ENCODE measurements around the gene CPXM2.

DNA sequence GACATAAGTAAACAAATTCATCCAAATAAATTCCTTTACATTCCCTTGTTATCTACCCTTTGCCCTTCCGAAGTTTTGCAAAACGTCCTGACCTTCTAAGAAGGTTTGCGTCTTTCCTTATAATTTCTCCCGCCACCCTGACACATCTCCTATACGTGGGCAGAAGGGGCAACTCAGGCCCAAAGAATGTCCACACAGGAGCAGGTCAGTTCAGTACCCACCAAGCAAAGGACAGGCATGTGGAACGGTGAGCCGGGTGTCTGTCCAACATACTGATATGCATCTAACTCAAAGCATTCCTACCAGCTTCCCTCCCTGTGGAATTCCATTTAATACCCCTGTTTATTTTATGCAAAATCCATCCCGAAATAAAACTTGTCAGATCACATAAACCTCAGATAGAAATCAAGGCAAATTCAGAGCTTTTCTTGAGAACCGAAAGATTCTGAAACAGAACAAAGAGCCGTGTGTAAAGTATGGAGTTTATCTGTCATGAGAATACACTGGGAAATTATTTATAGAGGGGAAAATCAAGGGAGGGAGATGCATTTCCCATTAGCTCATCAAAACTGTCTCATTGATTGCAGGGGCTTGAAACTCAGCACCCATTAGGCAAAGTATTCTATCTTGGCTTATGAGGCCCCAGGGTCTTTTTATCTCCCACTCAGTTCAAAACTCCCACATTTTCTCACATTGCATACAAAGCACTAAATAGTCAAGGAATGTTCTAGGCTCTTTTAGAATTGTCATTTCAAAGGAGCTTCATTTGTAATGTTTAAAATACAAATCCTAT, 140.1 kb downstream of the CPXM2 start:
- TF ChIP-seq, protein P1, sequence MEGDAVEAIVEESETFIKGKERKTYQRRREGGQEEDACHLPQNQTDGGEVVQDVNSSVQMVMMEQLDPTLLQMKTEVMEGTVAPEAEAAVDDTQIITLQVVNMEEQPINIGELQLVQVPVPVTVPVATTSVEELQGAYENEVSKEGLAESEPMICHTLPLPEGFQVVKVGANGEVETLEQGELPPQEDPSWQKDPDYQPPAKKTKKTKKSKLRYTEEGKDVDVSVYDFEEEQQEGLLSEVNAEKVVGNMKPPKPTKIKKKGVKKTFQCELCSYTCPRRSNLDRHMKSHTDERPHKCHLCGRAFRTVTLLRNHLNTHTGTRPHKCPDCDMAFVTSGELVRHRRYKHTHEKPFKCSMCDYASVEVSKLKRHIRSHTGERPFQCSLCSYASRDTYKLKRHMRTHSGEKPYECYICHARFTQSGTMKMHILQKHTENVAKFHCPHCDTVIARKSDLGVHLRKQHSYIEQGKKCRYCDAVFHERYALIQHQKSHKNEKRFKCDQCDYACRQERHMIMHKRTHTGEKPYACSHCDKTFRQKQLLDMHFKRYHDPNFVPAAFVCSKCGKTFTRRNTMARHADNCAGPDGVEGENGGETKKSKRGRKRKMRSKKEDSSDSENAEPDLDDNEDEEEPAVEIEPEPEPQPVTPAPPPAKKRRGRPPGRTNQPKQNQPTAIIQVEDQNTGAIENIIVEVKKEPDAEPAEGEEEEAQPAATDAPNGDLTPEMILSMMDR (IDR thresholded peaks at IDR 0.05; ENCODE audit: insufficient read depth, low read length, poor library complexity, severe bottlenecking): no peak
- TF ChIP-seq EZH2phosphoT487 (conservative IDR thresholded peaks at IDR 0.05; ENCODE audit: low read length): no peak

All from SU-DHL-6 (cell line).